IPS-NIHi7 (cell line): ENCODE data around the gene NCAPG.

ENCODE experiments used
- DNase-seq: peaks from one replicate; pipeline ENCODE4 v3.0.0; 2012; ENCODE audit warnings: mixed read lengths; ENCODE audit errors: extremely low spot score

Gene NCAPG

GRCh38 chr4:17875402-17876070 lies 64.8 kb downstream of the NCAPG start:
- no peak for DNase-seq

GRCh38 chr4:17876943-17877342 lies 66.2 kb downstream of the NCAPG start:
- DNase-seq: no peak

GRCh38 chr4:17877661-17878060 lies 66.9 kb downstream of the NCAPG start:
- DNase-seq: no peak

- no peak for DNase-seq
Observed at GRCh38 chr4:17884063-17884462, 73.3 kb downstream of the NCAPG start.

GRCh38 chr4:17884511-17884910 lies 73.7 kb downstream of the NCAPG start:
- no peak for DNase-seq

GRCh38 chr4:17889692-17890091 lies 78.9 kb downstream of the NCAPG start:
- no peak for DNase-seq

GRCh38 chr4:17894421-17894820 lies 83.6 kb downstream of the NCAPG start:
- no peak for DNase-seq
